Measurements from ENCODE around the gene LRRC38.

DNA sequence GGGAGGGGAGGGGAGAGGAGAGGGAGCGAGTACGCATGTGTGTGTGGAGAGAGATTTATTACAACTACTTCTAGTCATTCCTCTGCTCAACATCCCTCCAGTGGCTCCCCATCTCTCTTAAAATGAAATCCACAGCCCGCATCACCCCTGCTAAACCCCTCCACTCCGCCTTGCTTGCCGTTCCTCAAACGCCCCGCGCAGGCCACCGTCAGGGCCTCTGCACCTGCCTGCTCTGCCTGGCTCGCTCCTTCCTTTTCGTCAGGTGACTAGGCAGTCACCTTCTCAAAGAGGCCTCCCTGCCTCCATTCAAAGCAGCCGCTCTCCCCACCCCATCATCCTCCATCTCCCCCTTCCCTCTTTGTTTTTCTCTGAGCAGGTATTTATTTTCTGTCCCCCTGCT, 29.9 kb downstream of the LRRC38 start:
- TF ChIP-seq, protein P1, sequence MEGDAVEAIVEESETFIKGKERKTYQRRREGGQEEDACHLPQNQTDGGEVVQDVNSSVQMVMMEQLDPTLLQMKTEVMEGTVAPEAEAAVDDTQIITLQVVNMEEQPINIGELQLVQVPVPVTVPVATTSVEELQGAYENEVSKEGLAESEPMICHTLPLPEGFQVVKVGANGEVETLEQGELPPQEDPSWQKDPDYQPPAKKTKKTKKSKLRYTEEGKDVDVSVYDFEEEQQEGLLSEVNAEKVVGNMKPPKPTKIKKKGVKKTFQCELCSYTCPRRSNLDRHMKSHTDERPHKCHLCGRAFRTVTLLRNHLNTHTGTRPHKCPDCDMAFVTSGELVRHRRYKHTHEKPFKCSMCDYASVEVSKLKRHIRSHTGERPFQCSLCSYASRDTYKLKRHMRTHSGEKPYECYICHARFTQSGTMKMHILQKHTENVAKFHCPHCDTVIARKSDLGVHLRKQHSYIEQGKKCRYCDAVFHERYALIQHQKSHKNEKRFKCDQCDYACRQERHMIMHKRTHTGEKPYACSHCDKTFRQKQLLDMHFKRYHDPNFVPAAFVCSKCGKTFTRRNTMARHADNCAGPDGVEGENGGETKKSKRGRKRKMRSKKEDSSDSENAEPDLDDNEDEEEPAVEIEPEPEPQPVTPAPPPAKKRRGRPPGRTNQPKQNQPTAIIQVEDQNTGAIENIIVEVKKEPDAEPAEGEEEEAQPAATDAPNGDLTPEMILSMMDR (IDR thresholded peaks at IDR 0.05) = no peak
- no peak for TF ChIP-seq POLR2A (IDR thresholded peaks at IDR 0.05)
